OCI-LY3 (cell line): ENCODE results near the gene SMIM29.

Source experiments
- H2AFZ ChIP-seq: fragments of 200-600, 300-600 bp; shearing (Covaris generic); 2 replicates; pipeline ENCODE4 v1.6.0; 2014; ENCODE audit warnings: antibody characterized with exemption, low read depth, low read length
- H3K27ac ChIP-seq: fragments of 200-600, 300-600 bp; sonication (generic); 2 replicates; pipeline ENCODE4 v1.5.1; 2014; ENCODE audit warnings: mild to moderate bottlenecking, low read length, moderate library complexity, mixed read lengths
- H3K27me3 ChIP-seq: fragments of 200-600, 300-600 bp; sonication (generic); 2 replicates; pipeline ENCODE4 v1.6.1; 2014; ENCODE audit warnings: low read depth, low read length, mixed read lengths
- H3K36me3 ChIP-seq: fragments of 200-600, 300-600 bp; sonication (generic); replicated peaks from 2 replicates; pipeline ENCODE3; 2014; ENCODE audit warnings: low read depth, low read length, mixed read lengths
- H3K4me1 ChIP-seq: fragments of 300-600, 200-600 bp; sonication (generic); 2 replicates; pipeline ENCODE4 v1.6.1; 2014; ENCODE audit warnings: low read length, mixed read lengths
- H3K4me2 ChIP-seq: fragments of 200-600, 300-600 bp; sonication (generic); 2 replicates; pipeline ENCODE4 v1.6.1; 2014; ENCODE audit warnings: low read length, mixed read lengths
- H3K4me3 ChIP-seq: fragments of 300-600, 200-600 bp; sonication (generic); 2 replicates; pipeline ENCODE4 v1.5.1; 2014; ENCODE audit warnings: antibody characterized with exemption, mild to moderate bottlenecking, low read length, moderate library complexity
- H3K79me2 ChIP-seq: fragments of 300-600, 200-600 bp; shearing (Covaris generic); 2 replicates; pipeline ENCODE4 v1.6.1; 2014; ENCODE audit warnings: mild to moderate bottlenecking, low read length, mixed read lengths
- H3K9ac ChIP-seq: fragments of 300-600, 200-600 bp; shearing (Covaris generic); 2 replicates; pipeline ENCODE4 v1.6.0; 2014; ENCODE audit warnings: mild to moderate bottlenecking, low read length, moderate library complexity
- H3K9me3 ChIP-seq: fragments of 200-600, 300-600 bp; shearing (Covaris generic); 2 replicates; pipeline ENCODE4 v1.6.1; 2014; ENCODE audit warnings: low read length, mixed read lengths; ENCODE audit not compliant: insufficient read depth
- H4K20me1 ChIP-seq: fragments of 200-600, 300-600 bp; sonication (generic); 2 replicates; pipeline ENCODE4 v1.6.1; 2016; ENCODE audit warnings: low read length, mixed read lengths; ENCODE audit not compliant: insufficient read depth
- EZH2phosphoT487 ChIP-seq: fragments of 200-600 bp; shearing (Covaris generic); IDR thresholded peaks from 2 replicates; pipeline ENCODE4 v1.6.1; 2018; ENCODE audit warnings: antibody characterized with exemption, mixed run types, low read depth
- TF ChIP-seq, protein P1 (sequence below): fragments of 200-600, 300-600 bp; sonication (generic); IDR thresholded peaks from 2 replicates; pipeline ENCODE4 v1.5.1; 2014; ENCODE audit warnings: antibody characterized with exemption, low read length, low read depth

Gene SMIM29

DNA sequence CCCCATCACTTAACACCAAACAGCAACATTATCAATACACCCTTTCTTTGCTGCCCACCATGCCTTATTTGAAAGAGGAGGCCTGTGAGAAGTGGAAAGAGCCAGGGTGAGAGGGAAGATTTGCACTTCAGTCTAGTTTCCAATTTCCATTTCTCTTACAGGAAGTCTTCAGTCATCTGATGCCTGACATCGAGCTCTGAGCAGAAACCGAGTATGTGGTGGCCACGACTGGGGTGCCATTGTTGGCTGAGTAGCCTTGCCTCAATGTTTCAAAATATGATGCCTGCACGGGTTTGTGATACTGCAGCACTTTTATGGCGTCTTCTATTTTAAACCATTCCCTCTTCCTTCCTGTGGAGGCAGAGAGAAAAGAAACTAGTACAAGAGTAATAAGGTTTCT lies 39.8 kb upstream of the SMIM29 start:
- Histone ChIP-seq H3K27ac (no peak overlapping the region), H3K9me3 (no peaks in the 10 kb centered on the region), H3K4me2 (no peak overlapping the region), H2AFZ (no peak overlapping the region), H4K20me1 (no peaks in the 10 kb centered on the region), H3K36me3 (no peaks in the 10 kb centered on the region), H3K4me3 (no peak overlapping the region), H3K4me1 (no peaks in the 10 kb centered on the region), H3K27me3 (no peaks in the 10 kb centered on the region), H3K9ac (no peak overlapping the region), H3K79me2 (no peaks in the 10 kb centered on the region)
- TF ChIP-seq, protein P1, sequence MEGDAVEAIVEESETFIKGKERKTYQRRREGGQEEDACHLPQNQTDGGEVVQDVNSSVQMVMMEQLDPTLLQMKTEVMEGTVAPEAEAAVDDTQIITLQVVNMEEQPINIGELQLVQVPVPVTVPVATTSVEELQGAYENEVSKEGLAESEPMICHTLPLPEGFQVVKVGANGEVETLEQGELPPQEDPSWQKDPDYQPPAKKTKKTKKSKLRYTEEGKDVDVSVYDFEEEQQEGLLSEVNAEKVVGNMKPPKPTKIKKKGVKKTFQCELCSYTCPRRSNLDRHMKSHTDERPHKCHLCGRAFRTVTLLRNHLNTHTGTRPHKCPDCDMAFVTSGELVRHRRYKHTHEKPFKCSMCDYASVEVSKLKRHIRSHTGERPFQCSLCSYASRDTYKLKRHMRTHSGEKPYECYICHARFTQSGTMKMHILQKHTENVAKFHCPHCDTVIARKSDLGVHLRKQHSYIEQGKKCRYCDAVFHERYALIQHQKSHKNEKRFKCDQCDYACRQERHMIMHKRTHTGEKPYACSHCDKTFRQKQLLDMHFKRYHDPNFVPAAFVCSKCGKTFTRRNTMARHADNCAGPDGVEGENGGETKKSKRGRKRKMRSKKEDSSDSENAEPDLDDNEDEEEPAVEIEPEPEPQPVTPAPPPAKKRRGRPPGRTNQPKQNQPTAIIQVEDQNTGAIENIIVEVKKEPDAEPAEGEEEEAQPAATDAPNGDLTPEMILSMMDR = no peak
- no peak for TF ChIP-seq EZH2phosphoT487

DNA sequence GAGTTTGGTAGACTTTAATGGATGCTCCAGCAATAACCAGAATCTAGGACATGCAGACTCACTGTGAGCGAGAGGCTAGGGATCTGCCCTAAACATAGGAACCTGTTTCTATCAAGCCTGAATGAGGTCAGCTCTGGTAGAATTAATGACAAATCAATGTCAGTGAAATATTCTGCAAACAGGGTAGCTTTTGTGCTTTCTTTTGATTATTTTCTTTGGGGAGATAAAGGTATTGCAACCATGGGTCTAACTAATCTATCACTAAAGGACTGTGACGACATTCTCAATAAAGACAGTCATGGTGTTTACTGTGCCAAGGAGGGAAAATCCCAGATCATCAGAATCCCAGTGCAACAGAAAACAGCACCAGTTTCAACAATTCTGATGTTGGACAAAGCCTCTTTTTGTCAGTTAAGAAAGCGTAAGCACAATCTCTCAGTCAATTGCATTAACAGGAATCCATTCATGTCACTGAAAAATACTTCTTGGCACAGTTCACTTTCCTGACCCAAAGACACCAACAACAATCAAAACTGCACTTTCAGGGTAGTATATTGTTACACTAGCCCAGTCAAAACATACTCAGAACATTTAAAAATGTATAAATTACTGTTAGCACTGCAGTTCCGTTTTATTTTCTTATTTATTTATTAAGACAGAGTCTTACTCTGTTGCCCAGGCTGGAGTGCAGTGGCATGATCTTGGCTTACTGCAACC lies 36.8 kb upstream of the SMIM29 start:
- Histone ChIP-seq H3K4me3 (no peak overlapping the region), H3K9me3 (no peaks in the 10 kb centered on the region), H3K79me2 (no peaks in the 10 kb centered on the region), H4K20me1 (no peaks in the 10 kb centered on the region), H3K36me3 (no peaks in the 10 kb centered on the region), H3K27me3 (no peaks in the 10 kb centered on the region), H3K9ac (no peak overlapping the region), H2AFZ (no peak overlapping the region), H3K27ac (no peak overlapping the region), H3K4me2 (no peak overlapping the region), H3K4me1 (no peaks in the 10 kb centered on the region)
- TF ChIP-seq, protein P1 = no peak
- no peak for TF ChIP-seq EZH2phosphoT487

DNA sequence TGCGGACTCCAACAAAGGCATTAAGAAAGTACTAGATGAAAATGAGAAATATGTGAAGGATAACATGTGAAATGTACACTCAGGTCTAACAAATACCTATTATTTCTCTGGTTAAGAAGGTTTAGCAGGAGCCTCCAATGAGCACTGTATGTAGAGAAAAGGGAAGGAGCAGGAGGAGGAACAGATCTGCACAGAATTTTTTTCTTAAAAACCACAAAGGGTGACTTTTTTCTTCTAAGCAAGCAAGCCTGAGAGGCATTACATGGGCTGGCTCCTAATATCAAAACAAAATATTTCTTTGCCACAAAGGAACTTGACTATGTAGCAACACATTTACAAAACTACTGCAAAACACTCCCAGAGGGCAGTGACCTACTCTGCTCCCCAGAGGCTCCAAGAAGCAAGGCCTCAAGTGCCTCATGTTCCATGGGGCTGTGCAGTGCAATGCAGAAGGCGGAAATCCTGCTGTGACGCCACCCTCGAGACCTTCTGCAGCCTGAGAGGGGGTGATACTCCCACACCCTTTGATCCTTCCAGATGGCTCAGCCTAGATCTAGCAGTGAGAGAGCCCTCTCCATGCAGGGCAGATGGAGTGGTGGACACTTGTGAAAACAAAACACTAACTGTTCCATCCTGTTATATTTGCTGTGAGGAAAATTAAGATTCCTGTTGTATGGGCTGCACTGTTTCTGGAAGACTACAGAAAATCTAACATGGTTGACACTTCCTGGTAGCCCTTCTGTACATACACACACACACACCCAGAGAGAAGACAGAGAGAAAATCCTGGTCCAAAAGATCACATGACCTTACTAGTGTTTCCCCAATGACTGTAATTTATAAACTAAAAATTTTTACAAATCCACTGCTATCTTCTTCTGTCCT lies 36.0 kb upstream of the SMIM29 start:
- no peaks in the 10 kb centered on the region for H3K79me2 ChIP-seq
- H3K36me3 ChIP-seq = no peaks in the 10 kb centered on the region
- H2AFZ ChIP-seq = no peak overlapping the region
- TF ChIP-seq EZH2phosphoT487 = no peak
- TF ChIP-seq, protein P1 = no peak
- H4K20me1 ChIP-seq = no peaks in the 10 kb centered on the region
- H3K4me1 ChIP-seq = no peaks in the 10 kb centered on the region
- H3K4me3 ChIP-seq = no peak overlapping the region
- no peak overlapping the region for H3K9ac ChIP-seq
- no peak overlapping the region for H3K4me2 ChIP-seq
- H3K27ac ChIP-seq = no peak overlapping the region
- no peaks in the 10 kb centered on the region for H3K9me3 ChIP-seq
- no peaks in the 10 kb centered on the region for H3K27me3 ChIP-seq

DNA sequence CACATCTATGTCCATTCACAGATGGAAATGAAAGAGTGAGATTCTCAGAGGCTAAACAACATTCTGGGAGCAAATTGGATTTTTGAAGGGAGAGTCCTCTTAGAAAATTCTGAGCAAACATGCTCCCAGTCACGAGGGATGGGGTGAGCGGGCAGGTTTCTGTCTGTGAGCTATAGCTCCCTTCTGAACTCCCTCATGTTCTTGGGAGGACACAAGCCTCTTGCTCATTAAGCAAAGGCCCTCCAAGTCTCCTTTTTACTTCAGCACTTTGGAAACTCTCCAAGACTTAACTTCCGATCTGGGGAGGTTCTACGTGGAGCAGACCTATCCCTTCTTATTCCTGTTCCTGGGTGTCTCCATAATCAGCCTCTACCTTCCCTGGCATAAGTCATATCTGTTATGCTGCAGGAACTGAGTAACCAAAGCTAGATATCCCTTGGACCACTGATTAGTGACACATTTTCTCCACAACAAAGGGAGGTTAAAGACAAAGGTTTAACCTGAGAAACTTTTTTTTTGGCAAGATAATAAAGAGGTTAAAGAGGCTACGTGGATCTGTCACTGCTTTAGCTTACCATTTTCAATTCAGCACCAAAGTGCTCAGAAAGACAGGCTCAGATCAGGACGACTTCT lies 33.0 kb upstream of the SMIM29 start:
- H3K79me2 ChIP-seq = no peaks in the 10 kb centered on the region
- no peaks in the 10 kb centered on the region for H3K27me3 ChIP-seq
- H3K9ac ChIP-seq = no peak overlapping the region
- TF ChIP-seq, protein P1 = no peak
- no peak for TF ChIP-seq EZH2phosphoT487
- H3K36me3 ChIP-seq = no peaks in the 10 kb centered on the region
- no peaks in the 10 kb centered on the region for H4K20me1 ChIP-seq
- no peak overlapping the region for H3K4me2 ChIP-seq
- no peaks in the 10 kb centered on the region for H3K9me3 ChIP-seq
- H2AFZ ChIP-seq = no peak overlapping the region
- H3K4me1 ChIP-seq = no peaks in the 10 kb centered on the region
- no peak overlapping the region for H3K4me3 ChIP-seq
- no peak overlapping the region for H3K27ac ChIP-seq
